Activated CD4-positive, alpha-beta T cell treated with anti-CD3 and anti-CD28 coated beads for 36 hours (primary cell): ENCODE data around the gene LHPP. TPM values are rescaled to one million over a fixed set of nuclear protein-coding genes. Genes with fewer than 3 reads are reported as not detected.

Source experiments
- ATAC-seq: fragments of 200-7000 bp; cut with Tn5 transposase; one replicate; pipeline ENCODE4 v1.10.0; 2021; ENCODE audit warnings: mild to moderate bottlenecking, moderate library complexity
- CTCF ChIA-PET: fragments of 350-600 bp; sonication (Branson Sonifier 250); formaldehyde crosslinking; loops from one replicate; lab custom pipeline; 2021; ENCODE audit warnings: antibody characterized with exemption; lab: Charles Lee
- POLR2A ChIA-PET: fragments of 350-600 bp; sonication (Branson Sonifier 250); formaldehyde crosslinking; loops from one replicate; lab custom pipeline; 2021; ENCODE audit warnings: antibody characterized with exemption, inconsistent platforms; lab: Charles Lee
- DNase-seq: peaks from one replicate; pipeline ENCODE4 v3.0.0-alpha.2; 2020
- H3K27ac Mint-ChIP-seq: one replicate; pipeline ENCODE4 v1.8.0; 2021; ENCODE audit warnings: mixed read lengths
- H3K27me3 Mint-ChIP-seq: one replicate; pipeline ENCODE4 v1.8.0; 2021; ENCODE audit warnings: mixed read lengths
- H3K36me3 Mint-ChIP-seq: one replicate; pipeline ENCODE4 v1.8.0; 2021; ENCODE audit warnings: low read depth, mixed read lengths
- H3K4me1 Mint-ChIP-seq: one replicate; pipeline ENCODE4 v1.8.0; 2021; ENCODE audit warnings: mixed read lengths
- H3K4me3 Mint-ChIP-seq: one replicate; pipeline ENCODE4 v1.8.0; 2021; ENCODE audit warnings: mild to moderate bottlenecking, moderate library complexity, mixed read lengths
- H3K9me3 Mint-ChIP-seq: one replicate; pipeline ENCODE4 v1.8.0; 2021; ENCODE audit warnings: low read depth, mixed read lengths
- intact Hi-C, 2 experiments: fragments of 100-400 bp; cut with DNase I in 1 of 2; cut with micrococcal nuclease in 1 of 2; formaldehyde crosslinking; loops; one replicate each; pipeline versions ENCODE4 v1.14.2 to v1.15.1; 2022 to 2024; cut with DNase I, micrococcal nuclease
- total RNA-seq, 2 experiments: library from RNA; stranded (reverse); gene quantifications; one replicate each; pipeline ENCODE4 v1.2.3, GENCODE V29; 2021

Gene LHPP
- total RNA-seq, 2 experiments from 2014 or later, result 11.5 to 14.0 TPM

GRCh38 chr10:124639206-124639605, 177.6 kb downstream of the LHPP start:
- POLR2A ChIA-PET, result interaction anchor here (0.6 to 0.8 kb wide), 2 partner anchors 13 to 33 kb away, joined by 4 read pairs; no protein-coding TSS in a partner anchor
- CTCF ChIA-PET, result interaction anchor here (0.5 kb wide), 1 partner anchor 75 kb away, joined by 3 read pairs; no protein-coding TSS in a partner anchor

GRCh38 chr10:124639646-124640045, 178.0 kb downstream of the LHPP start:
- H3K27me3 Mint-ChIP-seq, result no peaks in the 10 kb centered on the region
- intact Hi-C loops, result no loop called here
- no peak for ATAC-seq
- H3K4me1 Mint-ChIP-seq, result peaks cover 59% of the 10 kb centered on the region
- H3K27ac Mint-ChIP-seq, result no peak overlapping the region
- ChIA-PET CTCF (no interaction called here), POLR2A (interaction anchor here (0.6 to 0.8 kb wide), 2 partner anchors 14 to 34 kb away, joined by 4 read pairs; no protein-coding TSS in a partner anchor)
- no peak overlapping the region for H3K4me3 Mint-ChIP-seq
- DNase-seq, result no peak
- peaks cover 1% of the 10 kb centered on the region for H3K9me3 Mint-ChIP-seq
- H3K36me3 Mint-ChIP-seq, result peaks cover 1% of the 10 kb centered on the region

More at GRCh38 chr10:124639206-124639605, 177.6 kb downstream of the LHPP start:
- ATAC-seq (no peak), DNase-seq (no peak)
- Mint-ChIP-seq H3K27me3 (no peaks in the 10 kb centered on the region), H3K4me3 (no peak overlapping the region), H3K36me3 (peaks cover 4% of the 10 kb centered on the region), H3K9me3 (peaks cover 4% of the 10 kb centered on the region), H3K27ac (no peak overlapping the region), H3K4me1 (peaks cover 55% of the 10 kb centered on the region)
- intact Hi-C loops, result no loop called here

- no peak overlapping the region for H3K4me3 Mint-ChIP-seq
- DNase-seq (no peak), ATAC-seq (no peak)
- H3K4me1 Mint-ChIP-seq, result peaks cover 61% of the 10 kb centered on the region
- intact Hi-C loops, result no loop called here
- ChIA-PET POLR2A (interaction anchor here (0.8 kb wide), 1 partner anchor 34 kb away, joined by 4 read pairs; no protein-coding TSS in a partner anchor), CTCF (no interaction called here)
- H3K27ac Mint-ChIP-seq, result no peak overlapping the region
- H3K27me3 Mint-ChIP-seq, result no peaks in the 10 kb centered on the region
- H3K36me3 Mint-ChIP-seq, result no peaks in the 10 kb centered on the region
- H3K9me3 Mint-ChIP-seq, result no peaks in the 10 kb centered on the region
Measured at GRCh38 chr10:124640056-124640455, 178.4 kb downstream of the LHPP start.

GRCh38 chr10:124640538-124641231, 179.1 kb downstream of the LHPP start:
- Mint-ChIP-seq H3K4me1 (peaks cover 61% of the 10 kb centered on the region), H3K4me3 (no peak overlapping the region)

GRCh38 chr10:124641282-124642087, 179.9 kb downstream of the LHPP start:
- H3K27me3 Mint-ChIP-seq, result no peaks in the 10 kb centered on the region
- ChIA-PET POLR2A (interaction anchor here (1.0 kb wide), 1 partner anchor 76 kb away, joined by 3 read pairs; no protein-coding TSS in a partner anchor), CTCF (interaction anchor here (1.0 to 1.6 kb wide), 2 partner anchors 21 to 87 kb away, joined by 3 to 5 read pairs; no protein-coding TSS in a partner anchor)
- peak; percentile 89 for ATAC-seq
- peak; percentile 63 for DNase-seq
- H3K9me3 Mint-ChIP-seq, result no peaks in the 10 kb centered on the region
- H3K27ac Mint-ChIP-seq, result peak overlapping the region; percentile 82
- peaks cover 61% of the 10 kb centered on the region for H3K4me1 Mint-ChIP-seq
- no peak overlapping the region for H3K4me3 Mint-ChIP-seq
- intact Hi-C loops, result no loop called here
- H3K36me3 Mint-ChIP-seq, result no peaks in the 10 kb centered on the region

More at GRCh38 chr10:124640538-124641231, 179.1 kb downstream of the LHPP start:
- Mint-ChIP-seq H3K27me3 (no peaks in the 10 kb centered on the region), H3K36me3 (no peaks in the 10 kb centered on the region), H3K9me3 (no peaks in the 10 kb centered on the region), H3K27ac (peak overlapping the region; percentile 82)
- ChIA-PET POLR2A (interaction anchor here (1.0 kb wide), 1 partner anchor 77 kb away, joined by 3 read pairs; no protein-coding TSS in a partner anchor), CTCF (interaction anchor here (0.7 to 1.0 kb wide), 2 partner anchors 87 to 92 kb away, joined by 3 read pairs; no protein-coding TSS in a partner anchor)
- no peak for DNase-seq
- intact Hi-C loops, result no loop called here
- peak; percentile 38 for ATAC-seq

GRCh38 chr10:124642088-124642710, 180.6 kb downstream of the LHPP start:
- H3K36me3 Mint-ChIP-seq, result no peaks in the 10 kb centered on the region
- ATAC-seq (no peak), DNase-seq (no peak)
- ChIA-PET CTCF (interaction anchor here (1.1 to 1.6 kb wide), 2 partner anchors 22 to 28 kb away, joined by 3 to 5 read pairs; no protein-coding TSS in a partner anchor), POLR2A (no interaction called here)
- no peaks in the 10 kb centered on the region for H3K27me3 Mint-ChIP-seq
- intact Hi-C loops, result no loop called here
- H3K9me3 Mint-ChIP-seq, result no peaks in the 10 kb centered on the region
- peaks cover 61% of the 10 kb centered on the region for H3K4me1 Mint-ChIP-seq
- no peak overlapping the region for H3K4me3 Mint-ChIP-seq
- no peak overlapping the region for H3K27ac Mint-ChIP-seq

GRCh38 chr10:124643330-124644009, 181.8 kb downstream of the LHPP start:
- intact Hi-C loops, result no loop called here
- no peak overlapping the region for H3K27ac Mint-ChIP-seq

GRCh38 chr10:124644236-124644635, 182.6 kb downstream of the LHPP start:
- no peak overlapping the region for H3K27ac Mint-ChIP-seq
- intact Hi-C loops, result no loop called here
- ChIA-PET CTCF (interaction anchor here (0.5 to 1.5 kb wide), 3 partner anchors 95 to 413 kb away, joined by 3 to 7 read pairs (median 5); no protein-coding TSS in a partner anchor), POLR2A (interaction anchor here (1.5 kb wide), 1 partner anchor 75 kb away, joined by 4 read pairs; no protein-coding TSS in a partner anchor)
- no peak for ATAC-seq
- DNase-seq, result no peak
- no peaks in the 10 kb centered on the region for H3K9me3 Mint-ChIP-seq
- H3K27me3 Mint-ChIP-seq, result no peaks in the 10 kb centered on the region
- no peaks in the 10 kb centered on the region for H3K36me3 Mint-ChIP-seq
- H3K4me3 Mint-ChIP-seq, result no peak overlapping the region
- peaks cover 74% of the 10 kb centered on the region for H3K4me1 Mint-ChIP-seq

More at GRCh38 chr10:124643330-124644009, 181.8 kb downstream of the LHPP start:
- Mint-ChIP-seq H3K4me3 (no peak overlapping the region), H3K27me3 (no peaks in the 10 kb centered on the region), H3K36me3 (no peaks in the 10 kb centered on the region), H3K9me3 (no peaks in the 10 kb centered on the region), H3K4me1 (peaks cover 66% of the 10 kb centered on the region)
- CTCF ChIA-PET, result interaction anchor here (0.5 to 1.6 kb wide), 4 partner anchors 23 to 98 kb away, joined by 3 to 7 read pairs (median 4); no protein-coding TSS in a partner anchor
- no peak for ATAC-seq
- POLR2A ChIA-PET, result interaction anchor here (1.5 kb wide), 1 partner anchor 76 kb away, joined by 4 read pairs; no protein-coding TSS in a partner anchor
- DNase-seq, result no peak

GRCh38 chr10:124644771-124645415, 183.3 kb downstream of the LHPP start:
- Mint-ChIP-seq H3K4me1 (peaks cover 76% of the 10 kb centered on the region), H3K27me3 (no peaks in the 10 kb centered on the region), H3K27ac (no peak overlapping the region), H3K9me3 (no peaks in the 10 kb centered on the region), H3K36me3 (no peaks in the 10 kb centered on the region), H3K4me3 (no peak overlapping the region)
- CTCF ChIA-PET, result interaction anchor here (0.6 to 1.5 kb wide), 3 partner anchors 74 to 413 kb away, joined by 5 to 7 read pairs (median 6); no protein-coding TSS in a partner anchor
- POLR2A ChIA-PET, result no interaction called here
- no peak for DNase-seq
- intact Hi-C loops, result no loop called here
- no peak for ATAC-seq
